ENCODE measurements around the gene RASGRP4.
"Not testable (repeated sequence)": the region's sequence is repeated elsewhere in the genome, so short reads cannot be mapped to it uniquely, and the experiment has no call there.

RASGRP4 gene

GRCh38 chr19:38442736-38443135 is 16.7 kb upstream of the RASGRP4 start:
- no peak overlapping the region for H3K4me3 Mint-ChIP-seq
- DNase-seq (ENCODE audit: low spot score in 2 of 2), result no peak
- H3K36me3 Mint-ChIP-seq (ENCODE audit: insufficient read depth), result no peaks in the 10 kb centered on the region
- H3K27ac Mint-ChIP-seq (ENCODE audit: low read depth), result no peak overlapping the region
- H3K9me3 Mint-ChIP-seq, result no peaks in the 10 kb centered on the region
- H3K4me1 Mint-ChIP-seq, result no peaks in the 10 kb centered on the region
- no peak for ATAC-seq (replicated peaks; ENCODE audit: extremely low read depth, poor library complexity, severe bottlenecking)
- H3K27me3 Mint-ChIP-seq, result peaks cover 44% of the 10 kb centered on the region

GRCh38 chr19:38441657-38442348 is 15.8 kb upstream of the RASGRP4 start:
- Mint-ChIP-seq H3K9me3 (no peaks in the 10 kb centered on the region), H3K4me3 (no peak overlapping the region), H3K4me1 (no peaks in the 10 kb centered on the region), H3K27ac (ENCODE audit: low read depth) (no peak overlapping the region), H3K27me3 (peaks cover 54% of the 10 kb centered on the region), H3K36me3 (ENCODE audit: insufficient read depth) (no peaks in the 10 kb centered on the region)
- ATAC-seq (replicated peaks; ENCODE audit: extremely low read depth, poor library complexity, severe bottlenecking) (no peak), DNase-seq (ENCODE audit: low spot score in 2 of 2) (no peak)

GRCh38 chr19:38440592-38440991 is 14.6 kb upstream of the RASGRP4 start:
- ATAC-seq (replicated peaks; ENCODE audit: extremely low read depth, poor library complexity, severe bottlenecking) (no peak), DNase-seq (ENCODE audit: low spot score in 2 of 2) (no peak)
- Mint-ChIP-seq H3K36me3 (ENCODE audit: insufficient read depth) (no peaks in the 10 kb centered on the region), H3K9me3 (no peaks in the 10 kb centered on the region), H3K27me3 (peaks cover 59% of the 10 kb centered on the region), H3K4me3 (no peak overlapping the region), H3K27ac (ENCODE audit: low read depth) (no peak overlapping the region), H3K4me1 (no peaks in the 10 kb centered on the region)

GRCh38 chr19:38437917-38438316 is 11.9 kb upstream of the RASGRP4 start:
- H3K27me3 Mint-ChIP-seq, result peaks cover 59% of the 10 kb centered on the region
- no peak overlapping the region for H3K27ac Mint-ChIP-seq (ENCODE audit: low read depth)
- no peaks in the 10 kb centered on the region for H3K9me3 Mint-ChIP-seq
- ATAC-seq (replicated peaks; ENCODE audit: extremely low read depth, poor library complexity, severe bottlenecking), result no peak
- peaks cover 11% of the 10 kb centered on the region for H3K4me1 Mint-ChIP-seq
- DNase-seq (ENCODE audit: low spot score in 2 of 2), result no peak
- H3K36me3 Mint-ChIP-seq (ENCODE audit: insufficient read depth), result no peaks in the 10 kb centered on the region
- H3K4me3 Mint-ChIP-seq, result no peak overlapping the region

- no peak for DNase-seq (ENCODE audit: low spot score in 2 of 2)
- H3K9me3 Mint-ChIP-seq, result no peaks in the 10 kb centered on the region
- H3K4me1 Mint-ChIP-seq, result peaks cover 11% of the 10 kb centered on the region
- H3K27ac Mint-ChIP-seq (ENCODE audit: low read depth), result no peak overlapping the region
- no peak overlapping the region for H3K4me3 Mint-ChIP-seq
- H3K36me3 Mint-ChIP-seq (ENCODE audit: insufficient read depth), result no peaks in the 10 kb centered on the region
- peaks cover 57% of the 10 kb centered on the region for H3K27me3 Mint-ChIP-seq
- no peak for ATAC-seq (replicated peaks; ENCODE audit: extremely low read depth, poor library complexity, severe bottlenecking)
These were observed 11.3 kb upstream of the RASGRP4 start for GRCh38 chr19:38437295-38437694.

- H3K4me1 Mint-ChIP-seq, result peaks cover 11% of the 10 kb centered on the region
These were observed 8.6 kb upstream of the RASGRP4 start for GRCh38 chr19:38434549-38435051.

GRCh38 chr19:38433268-38433733 is 7.3 kb upstream of the RASGRP4 start, which contains the start of gene RYR1:
Gene RYR1, plus strand, starts transcription at chr19:38433691. Its CDS starts 139 bp downstream, at chr19:38433830.
- DNase-seq (ENCODE audit: low spot score in 2 of 2), result no peak
- no peak within 1 kb of the TSS for H3K27ac Mint-ChIP-seq (ENCODE audit: low read depth)
- no peaks in the 10 kb centered on the region for H3K36me3 Mint-ChIP-seq (ENCODE audit: insufficient read depth)
- peak within 1 kb of the TSS; percentile 26 for H3K4me3 Mint-ChIP-seq
- ATAC-seq (replicated peaks; ENCODE audit: extremely low read depth, poor library complexity, severe bottlenecking), result no peak
- no peaks in the 10 kb centered on the region for H3K9me3 Mint-ChIP-seq
- peaks cover 55% of the 10 kb centered on the region for H3K27me3 Mint-ChIP-seq
- peaks cover 11% of the 10 kb centered on the region for H3K4me1 Mint-ChIP-seq

More at GRCh38 chr19:38434549-38435051, 8.6 kb upstream of the RASGRP4 start:
- no peak for ATAC-seq (replicated peaks; ENCODE audit: extremely low read depth, poor library complexity, severe bottlenecking)
- H3K9me3 Mint-ChIP-seq, result no peaks in the 10 kb centered on the region
- DNase-seq (ENCODE audit: low spot score in 2 of 2), result no peak
- H3K36me3 Mint-ChIP-seq (ENCODE audit: insufficient read depth), result no peaks in the 10 kb centered on the region
- H3K4me3 Mint-ChIP-seq, result peak overlapping the region; percentile 26
- H3K27ac Mint-ChIP-seq (ENCODE audit: low read depth), result no peak overlapping the region
- H3K27me3 Mint-ChIP-seq, result peaks cover 48% of the 10 kb centered on the region

- H3K27me3 Mint-ChIP-seq, result peaks cover 42% of the 10 kb centered on the region
- no peaks in the 10 kb centered on the region for H3K36me3 Mint-ChIP-seq (ENCODE audit: insufficient read depth)
- no peaks in the 10 kb centered on the region for H3K9me3 Mint-ChIP-seq
- no peak overlapping the region for H3K27ac Mint-ChIP-seq (ENCODE audit: low read depth)
- H3K4me1 Mint-ChIP-seq, result peaks cover 16% of the 10 kb centered on the region
- ATAC-seq (replicated peaks; ENCODE audit: extremely low read depth, poor library complexity, severe bottlenecking), result no peak
- no peak for DNase-seq (ENCODE audit: low spot score in 2 of 2)
- H3K4me3 Mint-ChIP-seq, result no peak overlapping the region
These were observed 4.9 kb upstream of the RASGRP4 start for GRCh38 chr19:38430931-38431330.

- Mint-ChIP-seq H3K4me3 (no peak overlapping the region), H3K27ac (ENCODE audit: low read depth) (no peak overlapping the region), H3K4me1 (peaks cover 21% of the 10 kb centered on the region), H3K9me3 (no peaks in the 10 kb centered on the region), H3K36me3 (ENCODE audit: insufficient read depth) (no peaks in the 10 kb centered on the region), H3K27me3 (peaks cover 36% of the 10 kb centered on the region)
- ATAC-seq (replicated peaks; ENCODE audit: extremely low read depth, poor library complexity, severe bottlenecking), result no peak
- no peak for DNase-seq (ENCODE audit: low spot score in 2 of 2)
These were observed 3.8 kb upstream of the RASGRP4 start for GRCh38 chr19:38429811-38430156.

GRCh38 chr19:38429055-38429810 is 3.2 kb upstream of the RASGRP4 start:
- no peak for ATAC-seq (replicated peaks; ENCODE audit: extremely low read depth, poor library complexity, severe bottlenecking)
- Mint-ChIP-seq H3K27ac (ENCODE audit: low read depth) (peak overlapping the region; percentile 64), H3K9me3 (no peaks in the 10 kb centered on the region), H3K4me3 (no peak overlapping the region), H3K36me3 (ENCODE audit: insufficient read depth) (no peaks in the 10 kb centered on the region), H3K27me3 (peaks cover 31% of the 10 kb centered on the region), H3K4me1 (peaks cover 17% of the 10 kb centered on the region)
- DNase-seq (ENCODE audit: low spot score in 2 of 2), result no peak

- peaks cover 21% of the 10 kb centered on the region for H3K27me3 Mint-ChIP-seq
- not testable (repeated sequence) for H3K27ac Mint-ChIP-seq (ENCODE audit: low read depth); H3K4me1 Mint-ChIP-seq; H3K9me3 Mint-ChIP-seq; H3K4me3 Mint-ChIP-seq; ATAC-seq (replicated peaks; ENCODE audit: extremely low read depth, poor library complexity, severe bottlenecking); H3K36me3 Mint-ChIP-seq (ENCODE audit: insufficient read depth); DNase-seq (ENCODE audit: low spot score in 2 of 2)
These were observed 1.1 kb upstream of the RASGRP4 start for GRCh38 chr19:38427035-38427677.

GRCh38 chr19:38425222-38425809 is 703 bp downstream of the RASGRP4 start:
- ATAC-seq (replicated peaks; ENCODE audit: extremely low read depth, poor library complexity, severe bottlenecking), result no peak
- DNase-seq (ENCODE audit: low spot score in 2 of 2), result no peak
- H3K4me3 Mint-ChIP-seq, result peak overlapping the region; percentile 36
- H3K36me3 Mint-ChIP-seq (ENCODE audit: insufficient read depth), result no peaks in the 10 kb centered on the region
- no peaks in the 10 kb centered on the region for H3K9me3 Mint-ChIP-seq
- peaks cover 10% of the 10 kb centered on the region for H3K4me1 Mint-ChIP-seq
- H3K27ac Mint-ChIP-seq (ENCODE audit: low read depth), result no peak overlapping the region
- H3K27me3 Mint-ChIP-seq, result peaks cover 21% of the 10 kb centered on the region

Measured in central memory CD8-positive, alpha-beta T cell (primary cell).